Left lung (tissue), 14 donors: ENCODE measurements around the gene MUC2. TPM values are rescaled to one million over a fixed set of nuclear protein-coding genes. Genes with fewer than 3 reads are reported as not detected.

ENCODE experiments used
- ATAC-seq: fragments of 200-7000 bp; cut with Tn5 transposase; one replicate; pipeline ENCODE4 v1.9.1; 2020; ENCODE audit warnings: moderate library complexity
- DNase-seq, 4 donors: peaks; one replicate each; pipeline ENCODE4 v3.0.0-alpha.2; 2013 to 2020
- H3K27ac ChIP-seq, 2 donors: fragments of 200-600 bp; sonication (generic) in 1 of 2; one replicate each; pipeline versions ENCODE4 v1.5.0 to v1.8.0; 2020 to 2021
- H3K27me3 ChIP-seq, 2 donors: fragments of 200-600 bp; sonication (generic) in 1 of 2; one replicate each; pipeline versions ENCODE4 v1.5.0 to v1.8.0; 2020 to 2021
- H3K36me3 ChIP-seq, 2 donors: fragments of 200-600 bp; sonication (generic) in 1 of 2; one replicate each; pipeline versions ENCODE4 v1.5.0 to v1.8.0; 2020 to 2021
- H3K4me1 ChIP-seq, 2 donors: fragments of 200-600 bp; one replicate each; pipeline ENCODE4 v1.8.0; 2021
- H3K4me3 ChIP-seq, 2 donors: fragments of 200-600 bp; sonication (generic) in 1 of 2; one replicate each; pipeline versions ENCODE4 v1.5.0 to v1.8.0; 2020 to 2021; ENCODE audit warnings: mild to moderate bottlenecking in 1 of 2
- H3K9me3 ChIP-seq, 2 donors: fragments of 200-600 bp; sonication (generic) in 1 of 2; one replicate each; pipeline versions ENCODE4 v1.5.0 to v1.8.0; 2020 to 2021
- CTCF ChIP-seq, 2 donors: fragments of 200-600 bp; sonication (generic) in 1 of 2; IDR thresholded peaks; one replicate each; pipeline versions ENCODE4 v1.5.0 to v1.8.0; 2021; ENCODE audit warnings: antibody characterized with exemption in 2 of 2
- intact Hi-C, 2 donors: fragments of 100-400 bp; cut with DNase I; formaldehyde crosslinking; loops; one replicate each; pipeline versions ENCODE4 v1.11.2 to v1.14.2; 2022
- long read RNA-seq, 12 donors: library from polyadenylated mRNA in 2 of 12; unstranded in 2 of 12; transcript quantifications; one replicate each; pipeline ENCODE4 v2.0.0 and lab custom pipeline, GENCODE V29; 2019 to 2026
- polyA plus RNA-seq, 6 donors: library from polyadenylated mRNA; unstranded; fragments of 120-200 nt; gene quantifications; one replicate each; pipeline ENCODE4 v1.2.1, GENCODE V29; 2013; ENCODE audit not compliant: insufficient read length in 6 of 6
- total RNA-seq, 2 donors: library from RNA; stranded (reverse); fragmentation: NEBNext Ultra II Directional; extraction: Animal tissue kit (Norgen Biotek cat#: 25700); gene quantifications; one replicate each; pipeline ENCODE4 v1.2.1, GENCODE V29; 2021
- donor health status: DM: no; HTN: yes; CAD: no.
- donor health status: DM: no; HTN: no; CAD: no.

Gene MUC2
- total RNA-seq (not detected), polyA plus RNA-seq (under 1 TPM in 5 of 6 donors, not detected in 1; 0.02 to 0.03 (median 0.03) TPM)
- long read RNA-seq, donor 1, result 0 reads
- long read RNA-seq, donor 2, result 0 reads
- long read RNA-seq, donor 3, result 0 reads
- long read RNA-seq, donor 4, result 0 reads
- long read RNA-seq, donor 5, result 0 reads
- long read RNA-seq, donor 6, result 0 reads
- long read RNA-seq, donor 7, result 0 reads
- long read RNA-seq, donor 8, result 0 reads
- long read RNA-seq, donor 9, result 0 reads
- long read RNA-seq, donor 10, result 0 reads
- long read RNA-seq, donor 11, result 0 reads
- long read RNA-seq, donor 12, result 0 reads

DNA sequence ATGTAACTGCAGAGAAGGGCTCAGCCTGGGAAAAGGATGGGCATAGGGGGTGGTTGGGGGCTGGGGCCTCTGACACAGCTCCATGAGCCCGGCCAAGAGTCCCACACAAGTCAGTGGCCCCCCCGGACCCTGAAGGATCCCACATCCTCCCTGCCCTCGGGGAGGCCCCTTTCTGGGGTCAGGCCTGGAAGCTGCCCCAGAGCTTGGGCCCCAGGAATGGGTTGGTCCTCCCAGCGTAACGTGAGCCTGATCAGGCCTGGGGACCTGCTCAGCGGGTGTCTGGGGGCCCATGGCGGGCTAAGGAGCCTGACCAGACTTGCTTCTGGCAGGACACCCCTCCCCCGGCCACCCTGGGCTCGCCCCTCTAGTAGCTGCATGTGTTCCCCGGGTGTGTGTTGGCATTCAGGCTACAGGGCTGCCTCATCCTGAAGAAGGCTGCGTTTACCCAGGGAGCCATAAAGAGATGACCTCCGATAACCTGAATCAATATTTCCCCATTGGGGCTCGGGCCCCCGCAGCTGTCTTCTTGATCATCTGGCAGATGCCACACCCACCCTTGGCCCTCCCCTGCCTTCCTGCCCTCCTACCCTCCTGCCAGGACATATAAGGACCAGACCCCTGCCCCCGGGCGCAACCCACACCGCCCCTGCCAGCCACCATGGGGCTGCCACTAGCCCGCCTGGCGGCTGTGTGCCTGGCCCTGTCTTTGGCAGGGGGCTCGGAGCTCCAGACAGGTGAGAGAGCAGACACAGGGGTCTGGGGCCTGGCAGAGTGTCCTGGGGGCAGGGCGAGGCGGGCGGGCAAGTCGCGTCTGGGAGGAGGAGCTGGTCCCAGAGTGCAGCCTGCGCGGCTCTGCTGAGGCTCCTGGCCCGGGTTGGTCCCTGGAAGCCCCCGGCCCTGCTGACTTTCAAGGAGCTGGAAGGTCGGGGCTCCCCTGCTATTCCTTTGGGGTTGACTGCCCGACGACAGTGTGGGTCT is at the start of gene MUC2:
Gene MUC2 (plus strand): TSS at position 631 of the 978 bp plus-strand sequence.
- Histone ChIP-seq H3K27me3 (peaks cover 0 to 16% of the 10 kb centered on the region in 2 donors), H3K27ac (no peak within 1 kb of the TSS), H3K36me3 (no peaks in the 10 kb centered on the region), H3K4me3 (no peak within 1 kb of the TSS), H3K9me3 (no peaks in the 10 kb centered on the region), H3K4me1 (peaks cover 3 to 17% of the 10 kb centered on the region in 2 donors)
- DNase-seq (peak in 2 of 4 donors; percentile 27 to 76), ATAC-seq (no peak)
- no peak for TF ChIP-seq CTCF (IDR thresholded peaks at IDR 0.05)
- intact Hi-C loops, result no loop called here

GRCh38 chr11:1025410-1026162 is 49.1 kb upstream of the MUC2 start:
- Histone ChIP-seq H3K4me3 (no peak overlapping the region), H3K27ac (no peak overlapping the region), H3K9me3 (no peaks in the 10 kb centered on the region), H3K27me3 (peaks cover 0 to 17% of the 10 kb centered on the region in 2 donors), H3K36me3 (no peaks in the 10 kb centered on the region), H3K4me1 (no peaks in the 10 kb centered on the region)
- intact Hi-C loops, result no loop called here
- DNase-seq (peak in 1 of 4 donors; percentile 74), ATAC-seq (no peak)
- no peak for TF ChIP-seq CTCF (IDR thresholded peaks at IDR 0.05)

- Histone ChIP-seq H3K36me3 (no peaks in the 10 kb centered on the region), H3K27ac (no peak overlapping the region), H3K4me1 (no peaks in the 10 kb centered on the region), H3K4me3 (no peak overlapping the region), H3K9me3 (no peaks in the 10 kb centered on the region), H3K27me3 (peaks cover 0 to 22% of the 10 kb centered on the region in 2 donors)
- ATAC-seq, result no peak
- intact Hi-C loops, result no loop called here
- DNase-seq, result no peak
- TF ChIP-seq CTCF (IDR thresholded peaks at IDR 0.05), result no peak
Measured at GRCh38 chr11:1026163-1026450, 48.6 kb upstream of the MUC2 start.

GRCh38 chr11:1026641-1027482 is 47.8 kb upstream of the MUC2 start:
- no peaks in the 10 kb centered on the region for H3K4me1 ChIP-seq
- intact Hi-C loops, result no loop called here
- H3K9me3 ChIP-seq, result no peaks in the 10 kb centered on the region
- peak in 1 of 4 donors; percentile 77 for DNase-seq
- ATAC-seq, result no peak
- H3K4me3 ChIP-seq, result no peak overlapping the region
- no peaks in the 10 kb centered on the region for H3K36me3 ChIP-seq
- peaks cover 0 to 27% of the 10 kb centered on the region in 2 donors for H3K27me3 ChIP-seq
- TF ChIP-seq CTCF (IDR thresholded peaks at IDR 0.05), result no peak
- no peak overlapping the region for H3K27ac ChIP-seq
